ENCODE data around the gene TRIM71. TPM values are rescaled to one million over a fixed set of nuclear protein-coding genes. Genes with fewer than 3 reads are reported as not detected.

TRIM71 gene
- total and polyA plus RNA-seq, 2 donors (not counting 1 experiment from before 2014, with no cell fraction given) = not detected

DNA sequence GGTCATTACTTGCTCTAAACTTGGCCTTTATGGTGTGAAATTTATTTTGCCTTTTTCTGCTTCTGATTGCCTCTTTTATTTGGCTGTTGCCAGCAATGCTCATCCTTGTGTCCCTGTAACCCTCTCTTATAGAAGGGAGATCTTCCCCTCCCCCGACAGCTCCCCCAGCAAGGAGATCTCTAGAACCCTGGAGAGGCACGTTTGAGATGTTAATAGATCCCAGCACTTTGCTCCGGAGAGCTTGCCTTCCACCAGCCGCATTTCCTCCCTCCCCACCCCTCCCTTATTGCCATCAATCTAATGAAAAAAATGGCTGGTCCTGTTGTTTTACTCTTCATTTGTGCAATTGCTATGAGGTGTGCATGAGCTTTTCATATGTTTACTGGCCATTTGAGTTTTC lies 18.2 kb downstream of the TRIM71 start:
- no peaks in the 10 kb centered on the region for H3K4me1 Mint-ChIP-seq
- Histone ChIP-seq H2AFZ (ENCODE audit: insufficient read depth, low read depth, low read length, poor library complexity, severe bottlenecking) (no peak overlapping the region), H3K9ac (ENCODE audit: low read length) (no peak overlapping the region), H3K27ac (ENCODE audit: low read length in 2 of 2) (no peak overlapping the region), H4K20me1 (ENCODE audit: control insufficient read depth, insufficient read depth, low read length, poor library complexity, severe bottlenecking) (no peaks in the 10 kb centered on the region), H3K36me3 (replicated peaks in 1 of 2; ENCODE audit: control extremely low read depth in 1 of 2, control insufficient read depth in 1 of 2, extremely low read depth in 1 of 2, insufficient read depth in 2 of 2, low read length in 1 of 2) (no peaks in the 10 kb centered on the region), H3K4me2 (replicated peaks; ENCODE audit: low read depth, low read length, poor library complexity, severe bottlenecking) (no peak overlapping the region), H3K27me3 (replicated peaks in 1 of 4; ENCODE audit: control extremely low read depth in 1 of 4, control insufficient read depth in 3 of 4, insufficient read depth in 4 of 4, low read length in 3 of 4) (peaks cover 0 to 3% (median 0%) of the 10 kb centered on the region in 4 experiments), H3K4me3 (ENCODE audit: control extremely low read depth in 1 of 5, extremely low read depth in 1 of 5, insufficient read depth in 1 of 5, low read depth in 2 of 5, low read length in 4 of 5) (no peak overlapping the region), H3K4me1 (ENCODE audit: control insufficient read depth in 2 of 2, insufficient read depth in 2 of 2, low read length in 2 of 2) (no peaks in the 10 kb centered on the region), H3K79me2 (ENCODE audit: control insufficient read depth, insufficient read depth, low read length) (no peaks in the 10 kb centered on the region), H3K9me3 (ENCODE audit: control extremely low read depth in 1 of 3, control insufficient read depth in 2 of 3, insufficient read depth in 1 of 3, low read length in 2 of 3) (no peaks in the 10 kb centered on the region)
- CTCF ChIA-PET = no interaction called here
- ATAC-seq (ENCODE audit: low read depth) = no peak
- H3K27ac Mint-ChIP-seq = no peak overlapping the region
- H3K4me3 Mint-ChIP-seq = no peak overlapping the region
- POLR2A ChIA-PET = no interaction called here
- DNase-seq = no peak
- H3K9me3 Mint-ChIP-seq (ENCODE audit: insufficient read depth) = no peaks in the 10 kb centered on the region
- TF ChIP-seq, protein P1, sequence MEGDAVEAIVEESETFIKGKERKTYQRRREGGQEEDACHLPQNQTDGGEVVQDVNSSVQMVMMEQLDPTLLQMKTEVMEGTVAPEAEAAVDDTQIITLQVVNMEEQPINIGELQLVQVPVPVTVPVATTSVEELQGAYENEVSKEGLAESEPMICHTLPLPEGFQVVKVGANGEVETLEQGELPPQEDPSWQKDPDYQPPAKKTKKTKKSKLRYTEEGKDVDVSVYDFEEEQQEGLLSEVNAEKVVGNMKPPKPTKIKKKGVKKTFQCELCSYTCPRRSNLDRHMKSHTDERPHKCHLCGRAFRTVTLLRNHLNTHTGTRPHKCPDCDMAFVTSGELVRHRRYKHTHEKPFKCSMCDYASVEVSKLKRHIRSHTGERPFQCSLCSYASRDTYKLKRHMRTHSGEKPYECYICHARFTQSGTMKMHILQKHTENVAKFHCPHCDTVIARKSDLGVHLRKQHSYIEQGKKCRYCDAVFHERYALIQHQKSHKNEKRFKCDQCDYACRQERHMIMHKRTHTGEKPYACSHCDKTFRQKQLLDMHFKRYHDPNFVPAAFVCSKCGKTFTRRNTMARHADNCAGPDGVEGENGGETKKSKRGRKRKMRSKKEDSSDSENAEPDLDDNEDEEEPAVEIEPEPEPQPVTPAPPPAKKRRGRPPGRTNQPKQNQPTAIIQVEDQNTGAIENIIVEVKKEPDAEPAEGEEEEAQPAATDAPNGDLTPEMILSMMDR (IDR thresholded peaks at IDR 0.05) = no peak
- no peak for TF ChIP-seq EZH2 (IDR thresholded peaks at IDR 0.05; ENCODE audit: borderline replicate concordance, insufficient read depth, low read depth, low read length, poor library complexity, severe bottlenecking)
- WGBS (ENCODE audit: insufficient coverage) = no CpG with 5 or more reads among the region's 4 CpGs
- intact Hi-C loops (cut with micrococcal nuclease) = no loop called here
- peaks cover 39% of the 10 kb centered on the region for H3K27me3 Mint-ChIP-seq

DNA sequence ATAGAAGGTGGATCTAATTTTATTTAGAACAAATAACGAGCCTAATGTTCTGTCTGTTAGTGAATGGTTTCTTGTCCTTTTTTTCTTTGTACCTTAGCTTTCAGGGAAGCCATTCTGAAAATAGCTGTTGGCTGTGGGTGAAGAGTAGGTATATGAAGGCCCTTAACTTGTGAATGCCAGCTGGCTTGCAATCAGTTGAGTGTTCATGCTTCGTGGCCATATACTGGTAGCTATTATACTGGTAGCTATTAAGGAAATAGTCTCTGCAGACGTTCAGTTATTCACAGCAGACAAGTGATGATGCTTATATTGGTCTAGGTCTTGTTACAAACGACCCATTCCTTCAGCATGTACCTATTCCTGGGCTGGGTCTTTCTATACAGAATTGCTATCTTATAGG lies 18.8 kb downstream of the TRIM71 start:
- POLR2A ChIA-PET = no interaction called here
- H3K4me3 Mint-ChIP-seq = no peak overlapping the region
- CTCF ChIA-PET = no interaction called here

More for the DNA sequence above, 18.8 kb downstream of the TRIM71 start:
- H3K27me3 ChIP-seq (replicated peaks in 1 of 4; ENCODE audit: control extremely low read depth in 1 of 4, control insufficient read depth in 3 of 4, insufficient read depth in 4 of 4, low read length in 3 of 4) = peaks cover 0 to 3% (median 0%) of the 10 kb centered on the region in 4 experiments
- H3K4me2 ChIP-seq (replicated peaks; ENCODE audit: low read depth, low read length, poor library complexity, severe bottlenecking) = no peak overlapping the region
- no peaks in the 10 kb centered on the region for H3K9me3 Mint-ChIP-seq (ENCODE audit: insufficient read depth)
- no peak for TF ChIP-seq EZH2 (IDR thresholded peaks at IDR 0.05; ENCODE audit: borderline replicate concordance, insufficient read depth, low read depth, low read length, poor library complexity, severe bottlenecking)
- TF ChIP-seq, protein P1 (IDR thresholded peaks at IDR 0.05) = no peak
- no peaks in the 10 kb centered on the region for H3K4me1 Mint-ChIP-seq
- H4K20me1 ChIP-seq (ENCODE audit: control insufficient read depth, insufficient read depth, low read length, poor library complexity, severe bottlenecking) = no peaks in the 10 kb centered on the region
- no peak overlapping the region for H3K4me3 ChIP-seq (ENCODE audit: control extremely low read depth in 1 of 5, extremely low read depth in 1 of 5, insufficient read depth in 1 of 5, low read depth in 2 of 5, low read length in 4 of 5)
- DNase-seq (no peak), ATAC-seq (ENCODE audit: low read depth) (no peak)
- H3K9me3 ChIP-seq (ENCODE audit: control extremely low read depth in 1 of 3, control insufficient read depth in 2 of 3, insufficient read depth in 1 of 3, low read length in 2 of 3) = no peaks in the 10 kb centered on the region
- H3K27ac Mint-ChIP-seq = no peak overlapping the region
- H2AFZ ChIP-seq (ENCODE audit: insufficient read depth, low read depth, low read length, poor library complexity, severe bottlenecking) = no peak overlapping the region
- H3K27ac ChIP-seq (ENCODE audit: low read length in 2 of 2) = no peak overlapping the region
- H3K36me3 ChIP-seq (replicated peaks in 1 of 2; ENCODE audit: control extremely low read depth in 1 of 2, control insufficient read depth in 1 of 2, extremely low read depth in 1 of 2, insufficient read depth in 2 of 2, low read length in 1 of 2) = no peaks in the 10 kb centered on the region
- no peaks in the 10 kb centered on the region for H3K79me2 ChIP-seq (ENCODE audit: control insufficient read depth, insufficient read depth, low read length)
- 100% methylated on average over 1 of the region's 4 CpGs for WGBS (ENCODE audit: insufficient coverage)
- no peaks in the 10 kb centered on the region for H3K4me1 ChIP-seq (ENCODE audit: control insufficient read depth in 2 of 2, insufficient read depth in 2 of 2, low read length in 2 of 2)
- no peak overlapping the region for H3K9ac ChIP-seq (ENCODE audit: low read length)
- intact Hi-C loops (cut with micrococcal nuclease) = no loop called here
- peaks cover 36% of the 10 kb centered on the region for H3K27me3 Mint-ChIP-seq
